Activated CD8-positive, alpha-beta memory T cell treated with anti-CD3 and anti-CD28 coated beads, Interleukin-2, amount 50 U/mL, for 24 hours (primary cell): ENCODE data around the gene C17orf107.
"Not testable (repeated sequence)": the region's sequence is repeated elsewhere in the genome, so short reads cannot be mapped to it uniquely, and the experiment has no call there.

Experiments used
- DNase-seq: peaks from one replicate; pipeline ENCODE4 v3.0.0-alpha.2; 2020; ENCODE audit errors: extremely low read depth

C17orf107 gene

DNA sequence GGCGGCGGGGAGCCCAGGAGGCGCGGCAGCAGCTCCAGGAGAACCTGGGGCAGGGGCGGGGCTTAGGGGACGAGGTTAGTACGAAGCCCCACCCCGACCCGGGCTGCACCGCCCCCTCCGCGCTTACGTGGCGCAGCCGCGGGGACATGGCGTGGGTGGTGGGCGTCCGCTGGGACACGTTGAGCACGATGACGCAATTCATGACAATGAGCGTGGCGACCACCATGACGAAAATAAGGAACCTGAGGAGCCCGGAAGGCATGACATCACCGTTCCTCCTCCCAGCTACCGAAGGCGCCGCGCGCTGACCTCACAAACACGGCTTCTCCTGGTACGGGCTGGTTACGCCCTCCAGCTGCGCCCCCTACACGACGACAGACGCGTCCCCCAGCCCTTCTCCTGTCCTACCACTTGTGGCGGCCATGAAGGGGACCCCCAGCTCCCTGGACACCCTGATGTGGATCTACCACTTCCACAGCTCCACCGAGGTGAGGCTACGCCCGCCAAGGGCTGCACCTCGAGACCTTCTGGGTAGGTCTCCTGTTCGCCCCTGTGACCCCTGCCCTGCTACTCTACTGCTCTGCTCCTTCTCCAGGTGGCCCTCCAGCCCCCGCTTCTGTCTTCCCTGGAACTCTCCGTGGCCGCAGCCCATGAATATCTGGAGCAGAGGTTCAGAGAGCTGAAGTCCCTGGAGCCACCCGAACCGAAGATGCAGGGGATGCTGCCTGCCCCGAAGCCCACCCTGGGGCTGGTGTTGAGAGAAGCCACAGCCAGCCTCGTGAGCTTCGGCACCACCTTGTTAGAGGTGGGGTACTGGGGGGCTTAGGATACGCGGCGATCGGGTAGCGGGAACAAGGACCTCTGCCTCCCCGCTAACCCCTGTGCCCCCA is at the start of gene C17orf107:
Gene C17orf107, plus strand, starts transcription at position 196 of the 890 bp plus-strand sequence. Its CDS starts 227 bp downstream, at position 423.
- DNase-seq = peak; percentile 75

DNA sequence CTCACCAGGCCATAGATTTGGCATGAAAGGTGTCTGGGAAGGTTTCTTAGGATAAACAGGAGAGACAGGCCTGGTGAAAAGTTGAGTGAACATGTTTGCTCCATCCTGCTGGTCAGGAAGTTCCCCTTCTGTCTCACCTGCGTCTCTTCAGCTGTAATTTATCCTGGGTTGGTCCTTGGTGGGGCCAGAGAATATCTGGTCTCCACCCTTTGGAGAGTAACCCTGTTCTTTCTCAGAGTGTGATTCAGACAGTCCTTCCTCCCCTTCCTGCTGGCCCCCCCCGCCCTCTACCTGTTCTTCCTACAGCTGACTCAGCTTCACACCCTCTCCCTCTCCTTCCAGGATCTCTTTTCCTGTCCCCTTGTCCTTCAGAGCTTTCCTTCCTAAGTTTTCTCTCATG is 49.1 kb upstream of the C17orf107 start:
- DNase-seq = no peak

DNA sequence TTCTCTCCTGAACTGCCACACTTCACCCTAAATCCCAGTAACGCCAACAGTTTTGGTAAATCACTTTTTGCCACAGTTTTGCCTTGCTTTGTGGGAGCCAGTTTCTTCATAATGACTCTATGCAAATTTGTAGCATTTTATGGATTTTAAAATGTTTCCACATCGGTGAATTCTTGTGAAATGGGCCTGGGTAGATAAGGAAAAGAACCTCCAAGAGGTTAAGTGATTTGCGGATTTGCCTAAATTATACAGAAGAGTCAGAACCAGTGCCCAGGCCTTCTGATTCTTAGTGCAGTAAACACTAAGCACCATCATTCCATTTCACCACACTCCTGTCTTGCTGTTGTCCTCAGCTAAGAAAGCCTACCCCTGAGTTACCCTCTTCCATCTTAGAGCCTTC is 48.3 kb upstream of the C17orf107 start:
- DNase-seq = no peak

DNA sequence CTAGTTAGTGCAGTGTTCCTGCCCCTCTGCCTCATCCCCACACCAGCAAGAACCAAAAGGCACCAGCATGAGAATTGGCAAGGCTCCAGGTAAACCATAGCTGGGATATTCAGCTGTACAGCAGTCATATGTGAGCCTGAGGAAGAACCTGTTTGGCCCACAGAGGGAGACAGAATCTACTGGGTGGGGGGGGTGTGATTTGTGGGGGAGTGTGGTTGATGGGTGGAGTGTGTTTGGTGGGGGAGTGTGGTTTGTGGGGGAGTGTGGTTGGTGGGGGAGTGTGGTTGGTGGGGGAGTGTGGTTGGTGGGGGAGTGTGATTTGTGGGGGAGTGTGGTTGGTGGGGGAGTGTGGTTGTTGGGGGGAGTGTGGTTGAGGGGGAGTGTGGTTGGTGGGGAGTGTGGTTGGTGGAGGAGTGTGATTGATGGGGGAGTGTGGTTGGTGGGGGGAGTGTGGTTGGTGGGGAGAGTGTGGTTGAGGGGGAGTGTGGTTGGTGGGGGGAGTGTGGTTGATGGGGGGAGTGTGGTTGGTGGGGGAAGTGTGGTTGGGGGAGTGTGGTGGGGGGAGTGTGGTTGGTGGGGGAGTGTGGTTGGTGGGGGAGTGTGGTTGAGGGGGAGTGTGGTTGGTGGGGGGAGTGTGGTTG is 46.6 kb upstream of the C17orf107 start:
- DNase-seq = no peak

DNA sequence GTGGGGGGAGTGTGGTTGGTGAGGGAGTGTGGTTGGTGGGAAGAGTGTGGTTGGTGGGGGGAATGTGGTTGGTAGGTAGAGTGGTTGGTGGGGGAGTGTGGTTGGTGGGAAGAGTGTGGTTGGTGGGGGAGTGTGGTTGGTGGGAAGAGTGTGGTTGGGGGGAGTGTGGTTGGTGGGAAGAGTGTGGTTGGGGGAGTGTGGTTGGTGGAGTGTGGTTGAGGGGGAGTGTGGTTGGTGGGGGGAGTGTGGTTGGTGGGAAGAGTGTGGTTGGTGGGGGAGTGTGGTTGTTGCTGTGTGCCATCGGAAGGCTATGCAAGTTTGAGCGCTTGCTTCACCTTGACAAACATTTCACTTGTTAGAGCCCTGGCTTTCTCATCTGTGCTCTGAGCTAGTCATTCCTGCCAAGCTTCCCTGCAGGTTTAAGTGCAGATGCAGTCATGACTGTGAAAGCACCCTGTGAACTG is 46.1 kb upstream of the C17orf107 start:
- no peak for DNase-seq

DNA sequence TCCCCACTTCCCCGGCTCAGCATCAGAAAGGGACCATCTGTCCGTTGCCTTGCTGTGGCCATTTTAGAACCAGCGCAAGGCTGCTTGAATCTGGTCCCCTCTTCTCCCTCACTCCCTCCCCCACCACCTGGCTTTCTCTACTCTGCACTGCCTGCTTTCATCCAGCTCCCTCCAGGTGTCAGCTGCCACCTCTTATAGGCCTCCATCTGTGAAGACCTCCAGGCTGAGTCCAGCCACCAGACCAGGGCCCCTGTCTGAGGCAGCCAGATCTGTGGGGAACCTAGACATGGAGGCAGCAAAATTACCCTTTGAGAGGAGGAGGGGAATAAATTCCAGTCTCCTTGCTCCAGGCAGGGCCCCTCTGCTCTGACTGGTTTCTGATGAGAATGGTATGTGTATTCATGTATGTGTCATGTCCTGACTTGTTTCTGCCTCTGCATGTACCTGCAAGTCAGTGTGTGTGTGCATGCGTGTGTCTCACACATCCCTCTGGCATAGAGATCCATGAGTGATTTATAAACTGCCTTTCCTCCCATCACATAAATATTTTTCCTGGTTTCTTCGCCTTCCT is 45.1 kb upstream of the C17orf107 start:
- no peak for DNase-seq

DNA sequence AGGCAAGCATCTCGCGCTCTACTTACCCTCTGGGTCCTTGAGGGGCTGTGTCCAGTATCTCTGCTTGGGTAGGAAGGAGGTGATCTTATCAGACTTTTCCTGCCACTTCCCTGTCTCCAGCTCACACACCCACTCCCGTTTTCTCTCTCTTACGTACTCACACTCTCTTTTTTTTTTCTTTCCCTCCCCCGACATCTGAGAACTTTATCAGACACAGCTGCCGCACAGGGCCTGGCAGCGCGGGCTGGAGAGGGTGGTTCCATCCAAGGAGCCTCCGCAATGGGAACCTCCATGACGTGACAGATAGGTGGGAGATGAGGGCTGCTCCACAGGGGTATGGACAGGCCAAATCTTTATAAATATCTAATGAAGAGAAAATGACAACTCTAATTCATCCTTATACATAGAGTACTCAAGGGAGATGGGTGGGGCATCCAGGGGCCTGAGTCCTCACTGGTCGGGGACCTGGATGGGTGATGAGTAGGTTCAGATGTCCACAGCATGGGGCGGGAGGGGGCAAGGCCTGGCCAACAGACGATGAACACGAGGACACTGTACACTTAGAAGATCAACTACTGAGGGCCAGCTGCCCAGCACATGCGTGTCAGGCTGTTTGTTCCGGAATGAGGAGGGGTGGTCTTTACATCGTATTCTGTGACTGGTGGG is 42.9 kb upstream of the C17orf107 start:
- DNase-seq = no peak

DNA sequence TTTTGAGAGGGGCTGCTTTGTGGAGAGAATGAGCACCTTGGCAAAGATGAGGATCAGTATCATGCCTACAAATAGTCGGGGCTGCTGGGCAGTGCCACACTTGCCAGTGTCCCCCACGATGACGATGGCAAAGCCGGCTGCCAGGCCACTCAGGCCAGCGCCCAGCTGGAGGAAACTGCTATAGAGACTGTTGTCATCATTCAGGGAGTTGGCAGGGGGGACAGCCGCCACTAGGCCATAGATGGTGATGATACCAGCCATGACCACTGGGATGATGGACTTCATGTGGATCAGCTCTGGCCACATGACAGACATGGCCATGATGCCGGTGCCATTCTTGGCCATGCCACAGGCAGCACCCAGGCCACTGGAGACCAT is 42.4 kb upstream of the C17orf107 start:
- no peak for DNase-seq

DNA sequence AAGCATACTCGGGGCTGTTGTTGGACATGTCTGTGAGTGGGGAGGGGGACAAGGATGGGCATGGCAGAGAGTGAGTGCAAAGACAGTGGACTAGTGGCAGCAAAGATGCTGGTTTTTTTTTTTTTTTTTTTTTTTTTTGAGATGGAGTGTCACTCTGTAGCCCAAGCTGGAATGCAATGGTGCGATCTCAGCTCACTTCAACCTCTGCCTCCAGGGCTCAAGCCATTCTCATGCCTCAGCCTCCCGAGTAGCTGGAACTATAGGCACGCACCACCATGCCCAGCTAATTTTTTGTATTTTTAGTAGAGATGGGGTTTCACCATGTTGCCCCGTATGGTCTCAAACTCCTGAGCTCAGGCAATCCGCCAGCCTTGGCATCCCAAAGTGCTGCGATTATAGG is 42.0 kb upstream of the C17orf107 start:
- DNase-seq = not testable (repeated sequence)

DNA sequence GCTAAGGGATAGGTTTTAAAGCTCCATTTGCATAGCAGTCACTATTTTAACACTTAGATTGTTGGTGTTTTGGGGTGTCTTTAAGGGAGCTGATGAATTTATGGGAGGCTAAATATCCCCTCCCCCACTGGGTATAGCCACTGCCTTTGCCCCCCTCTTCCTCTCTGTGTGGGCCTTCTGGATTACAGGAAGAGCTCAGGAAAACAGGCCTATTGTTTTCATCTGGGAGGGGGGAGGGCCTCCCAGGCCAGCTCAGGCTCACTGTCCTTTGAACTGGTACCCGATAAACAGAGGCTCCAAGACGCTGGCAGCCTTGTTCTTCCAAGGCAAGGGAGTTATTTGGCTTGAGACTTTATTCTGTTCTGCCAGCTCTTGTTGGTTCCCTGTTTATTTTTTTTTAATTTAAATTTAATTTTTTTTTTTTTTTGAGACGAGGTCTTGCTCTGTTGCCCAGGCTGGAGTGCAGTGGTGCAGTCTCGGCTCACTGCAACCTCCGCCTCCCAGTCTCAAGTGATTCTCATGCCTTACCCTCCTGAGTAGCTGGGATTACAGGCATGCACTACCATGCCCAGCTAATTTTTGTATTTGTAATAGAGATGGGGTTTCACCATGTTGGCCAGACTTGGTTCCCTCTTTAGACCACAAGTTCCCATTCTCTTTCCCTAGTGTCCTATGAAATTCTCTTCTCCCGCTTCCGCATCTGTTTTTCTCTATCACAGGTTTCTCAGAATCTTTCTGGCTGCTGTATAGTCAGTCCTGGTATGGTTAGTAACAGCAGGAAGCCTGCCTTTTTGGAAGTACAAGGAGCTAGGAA is 41.1 kb upstream of the C17orf107 start:
- no peak for DNase-seq

DNA sequence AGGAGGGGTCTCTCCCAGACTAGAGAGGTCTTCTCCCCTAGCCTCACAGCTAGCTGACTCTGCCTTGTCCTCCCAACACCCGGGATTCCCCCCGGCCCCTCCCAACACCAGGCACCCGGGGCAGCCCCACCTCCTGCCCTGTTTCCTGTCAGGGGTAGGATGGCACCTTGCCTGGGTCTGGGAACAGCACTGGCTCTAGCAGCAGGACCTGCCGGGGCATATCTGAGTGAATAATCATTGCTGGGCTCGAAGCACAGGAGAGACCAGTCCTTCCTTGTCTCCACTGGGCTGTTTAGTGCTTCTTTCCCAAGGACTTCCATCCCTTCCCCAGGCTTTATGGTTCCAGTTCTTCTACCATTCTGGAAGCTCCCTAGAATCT is 40.5 kb upstream of the C17orf107 start:
- DNase-seq = no peak

DNA sequence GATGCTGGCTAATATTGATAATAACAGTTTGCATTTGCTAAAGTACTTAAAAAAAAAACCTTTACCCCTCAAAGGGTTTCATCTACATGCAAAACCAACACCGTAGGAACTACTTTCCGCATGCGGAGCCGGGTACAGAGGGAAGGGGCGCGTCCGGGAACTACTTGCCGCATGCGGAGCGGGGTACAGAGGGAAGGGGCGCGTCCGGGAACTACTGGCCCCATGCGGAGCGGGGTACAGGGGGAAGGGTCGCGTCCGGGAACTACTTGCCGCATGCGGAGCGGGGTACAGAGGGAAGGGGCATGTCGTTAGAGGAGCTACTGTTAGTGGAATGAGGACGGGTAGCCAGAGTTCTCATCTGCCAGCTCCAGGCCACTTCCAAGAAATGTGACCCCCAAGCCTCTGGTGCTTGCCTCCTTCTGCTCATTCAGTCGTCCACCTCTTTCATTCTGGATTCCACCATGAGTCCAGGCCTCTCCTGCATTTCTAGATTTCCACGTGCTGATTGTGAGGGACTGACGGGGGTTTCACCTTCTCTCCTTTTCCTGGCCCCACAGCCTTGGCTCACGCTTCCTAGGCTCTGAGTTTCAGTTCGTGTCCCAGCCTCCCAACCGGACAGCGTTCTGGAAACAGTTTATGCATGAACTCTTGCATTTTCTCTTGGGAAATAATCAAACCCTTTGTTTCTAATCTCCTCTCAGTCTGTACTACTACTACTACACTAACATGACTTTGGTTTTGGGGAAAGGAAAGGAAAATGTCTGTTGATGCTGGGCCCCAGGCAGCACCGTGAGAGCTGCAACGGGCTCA is 39.3 kb upstream of the C17orf107 start:
- DNase-seq = no peak

DNA sequence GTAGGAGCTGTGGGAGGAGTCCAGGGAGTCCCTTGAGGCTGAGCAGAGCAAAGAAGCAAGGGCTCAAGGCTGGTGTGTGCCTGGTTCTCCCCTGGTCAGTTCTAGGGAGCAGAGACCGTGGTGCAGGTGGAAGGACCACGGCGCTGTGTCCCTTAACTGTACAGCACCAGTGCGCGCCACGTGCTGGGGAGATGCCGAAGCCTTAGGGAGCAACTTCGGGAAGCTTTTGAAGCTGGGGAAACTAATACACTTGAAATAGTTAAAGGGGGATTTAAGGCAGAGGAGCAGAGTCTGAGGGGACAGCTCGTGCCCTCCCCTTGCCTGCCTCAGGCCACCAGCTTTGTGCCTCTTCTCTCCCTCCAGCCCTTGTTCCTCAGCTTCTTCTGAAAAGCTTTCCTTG is 38.7 kb upstream of the C17orf107 start:
- no peak for DNase-seq

DNA sequence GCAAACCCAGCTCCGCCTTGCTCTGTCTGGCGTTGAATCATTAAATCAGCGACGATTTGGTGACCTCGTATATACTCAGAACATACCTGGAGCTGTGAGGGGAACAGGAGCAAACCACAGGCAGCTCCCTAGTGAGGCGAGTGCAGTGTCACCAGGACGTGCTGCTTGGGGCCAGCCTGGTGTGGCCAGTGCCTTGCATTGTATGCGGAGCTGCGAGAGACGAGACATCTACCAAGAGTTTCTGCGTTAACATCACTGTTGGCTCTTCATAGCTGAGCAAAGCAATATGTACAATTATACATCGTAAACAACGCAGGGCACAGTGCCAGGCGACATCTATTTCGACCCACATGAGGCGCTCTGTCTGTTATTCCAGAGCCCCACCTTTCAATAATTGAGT is 38.3 kb upstream of the C17orf107 start:
- DNase-seq = no peak

DNA sequence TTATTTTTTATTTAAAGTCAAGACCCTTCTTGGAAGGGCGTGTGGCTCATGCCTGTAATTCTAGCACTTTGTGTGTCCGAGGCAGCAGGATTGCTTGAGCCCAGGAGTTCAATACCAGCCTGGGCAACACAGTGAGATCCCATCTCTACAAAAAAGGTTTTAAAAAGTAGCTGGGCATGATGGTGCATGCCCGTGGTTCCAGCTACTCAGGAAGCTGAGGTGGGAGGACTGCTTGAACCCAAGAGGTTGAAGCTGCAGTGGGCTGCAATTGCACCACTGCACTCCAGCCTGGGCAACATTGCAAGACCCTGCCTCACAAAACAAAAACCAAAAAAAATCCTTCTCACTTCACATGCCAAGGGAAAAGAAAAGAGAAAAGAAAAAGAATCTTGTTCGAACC is 36.6 kb upstream of the C17orf107 start:
- no peak for DNase-seq

DNA sequence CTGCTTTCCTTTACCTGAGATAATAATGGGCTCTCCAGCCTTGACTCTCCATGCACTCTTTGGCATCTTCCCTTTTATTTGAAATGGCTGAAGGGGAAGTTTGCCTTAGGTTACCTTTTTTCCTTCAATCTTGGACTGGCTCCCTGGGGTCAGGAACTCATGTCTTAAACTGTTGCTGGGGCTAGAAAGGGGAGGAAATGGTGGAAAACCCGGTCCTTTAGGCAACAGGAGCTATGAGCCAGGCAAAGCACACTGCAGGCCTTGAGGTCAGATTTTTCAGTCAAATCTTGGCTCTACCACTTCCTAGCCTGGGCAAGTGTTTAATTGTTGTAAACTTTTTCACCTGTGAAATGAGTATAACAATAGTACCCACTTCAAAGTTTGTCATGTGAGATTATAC is 36.0 kb upstream of the C17orf107 start:
- DNase-seq = no peak

DNA sequence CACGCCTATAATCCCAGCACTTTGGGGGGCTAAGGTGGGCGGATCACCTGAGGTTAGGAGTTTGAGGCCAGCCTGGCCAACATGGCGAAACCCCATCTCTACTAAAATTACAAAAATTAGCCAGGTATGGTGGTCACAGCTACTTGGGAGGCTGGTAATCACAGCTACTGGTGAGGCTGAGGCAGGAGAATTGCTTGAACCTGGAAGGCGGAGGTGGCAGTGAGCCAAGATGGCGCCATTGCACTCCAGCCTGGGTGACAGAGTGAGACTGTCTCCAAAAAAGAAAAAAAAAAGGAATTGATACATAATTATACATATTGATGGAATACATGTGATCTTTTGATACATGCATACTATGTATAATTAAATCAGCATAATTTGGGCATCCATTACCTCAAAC is 31.8 kb upstream of the C17orf107 start:
- not testable (repeated sequence) for DNase-seq

DNA sequence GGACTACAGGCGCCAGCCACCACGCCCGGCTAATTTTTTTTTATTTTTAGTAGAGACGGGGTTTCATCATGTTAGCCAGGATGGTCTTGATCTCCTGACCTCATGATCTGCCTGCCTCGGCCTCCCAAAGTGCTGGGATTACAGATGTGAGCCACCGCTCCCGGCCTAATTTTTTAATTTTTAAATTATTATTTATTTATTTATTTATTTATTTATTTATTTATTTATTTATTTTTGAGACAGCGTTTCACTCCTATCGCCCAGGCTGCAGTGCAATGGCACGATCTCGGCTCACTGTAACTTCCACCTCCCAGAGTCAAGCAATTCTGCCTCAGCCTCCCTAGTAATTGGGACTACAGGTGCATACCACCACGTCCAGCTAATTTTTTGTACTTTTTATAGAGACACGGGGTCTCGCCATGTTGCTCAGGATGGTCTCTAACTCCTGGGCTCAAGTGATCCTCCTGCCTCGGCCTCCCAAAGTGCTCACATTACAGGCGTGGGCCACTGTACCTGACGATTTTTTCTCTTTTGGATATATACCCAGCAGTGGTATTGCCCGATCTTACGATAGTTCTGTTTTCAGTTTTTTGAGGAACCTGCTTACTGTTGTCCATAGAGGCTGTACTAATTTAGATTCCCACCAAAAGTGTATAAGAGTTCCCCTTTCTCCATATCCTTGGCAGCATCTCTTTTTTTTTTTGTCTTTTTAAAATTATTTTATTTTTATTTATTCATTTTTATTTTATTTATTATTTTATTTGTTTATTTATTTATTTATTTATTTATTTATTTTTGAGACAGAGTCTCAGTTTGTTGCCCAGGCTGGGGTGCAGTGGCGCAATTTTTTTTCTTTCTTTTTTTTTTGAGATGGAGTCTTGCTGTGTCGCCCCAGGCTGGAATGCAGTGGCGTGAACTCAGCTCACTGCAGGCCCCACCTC is 30.0 kb upstream of the C17orf107 start:
- DNase-seq = not testable (repeated sequence)

DNA sequence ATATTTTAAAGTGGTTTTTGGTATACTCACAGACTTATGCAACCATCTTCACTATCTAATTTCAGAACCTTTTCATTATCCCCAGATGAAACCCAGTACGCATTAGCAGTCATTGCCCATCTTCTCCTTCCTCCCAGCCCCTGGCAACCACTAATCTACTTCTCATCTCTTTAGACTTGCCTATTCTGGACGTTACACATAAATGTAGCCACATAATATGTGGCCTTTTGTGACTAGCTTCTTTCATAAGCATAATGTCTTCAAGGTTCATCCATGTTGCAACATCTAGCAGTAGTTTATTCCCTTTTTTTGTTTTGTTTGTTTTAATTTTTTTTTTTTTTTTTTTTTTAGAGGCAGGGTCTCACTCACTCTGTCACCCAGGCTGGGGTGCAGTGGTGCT is 28.5 kb upstream of the C17orf107 start:
- no peak for DNase-seq
